NT2/D1 (cell line): ENCODE data around the gene TMX1.

ENCODE experiments used
- DNase-seq: peaks from one replicate; pipeline ENCODE4 v3.0.0-alpha.2; 2011; ENCODE audit warnings: low read depth, low spot score
- H3K27me3 ChIP-seq: 2 replicates; pipeline ENCODE4 v1.6.0; 2011; ENCODE audit warnings: mild to moderate bottlenecking; ENCODE audit not compliant: insufficient read length, insufficient read depth
- H3K36me3 ChIP-seq: 2 replicates; pipeline ENCODE4 v1.6.1; 2011; ENCODE audit warnings: mild to moderate bottlenecking, low read length, mixed read lengths; ENCODE audit not compliant: insufficient read depth, insufficient read length
- H3K4me1 ChIP-seq: 2 replicates; pipeline ENCODE4 v1.5.1; 2011; ENCODE audit not compliant: insufficient read depth, insufficient read length
- H3K4me3 ChIP-seq: 2 replicates; pipeline ENCODE4 v1.5.1; 2011; ENCODE audit warnings: low read depth; ENCODE audit not compliant: insufficient read length
- H3K9ac ChIP-seq: 2 replicates; pipeline ENCODE4 v1.6.0; 2011; ENCODE audit warnings: low read depth; ENCODE audit not compliant: insufficient read length
- H3K9me3 ChIP-seq: 2 replicates; pipeline ENCODE4 v1.5.1; 2011; ENCODE audit warnings: mild to moderate bottlenecking, low read length; ENCODE audit not compliant: insufficient read depth
- SUZ12 ChIP-seq: IDR thresholded peaks from 2 replicates; pipeline ENCODE4 v1.6.1; 2011; ENCODE audit not compliant: insufficient read length, insufficient read depth; ENCODE audit errors: extremely low read depth
- YY1 ChIP-seq: IDR thresholded peaks from 2 replicates; pipeline ENCODE4 v1.6.1; 2011; ENCODE audit not compliant: insufficient read length, insufficient read depth
- ZNF274 ChIP-seq: IDR thresholded peaks from 2 replicates; pipeline ENCODE4 v1.6.1; 2011; ENCODE audit warnings: mild to moderate bottlenecking, low read depth, low read length

TMX1 gene

GRCh38 chr14:51283402-51284085 lies 43.5 kb downstream of the TMX1 start:
- Histone ChIP-seq H3K27me3 (no peaks in the 10 kb centered on the region), H3K9ac (no peak overlapping the region), H3K4me3 (no peak overlapping the region), H3K9me3 (no peaks in the 10 kb centered on the region), H3K4me1 (no peaks in the 10 kb centered on the region), H3K36me3 (no peaks in the 10 kb centered on the region)
- DNase-seq: peak; percentile 49
- no peak for TF ChIP-seq YY1
- no peak for TF ChIP-seq ZNF274
- TF ChIP-seq SUZ12: no peak

- H3K9ac ChIP-seq: no peak overlapping the region
- no peaks in the 10 kb centered on the region for H3K36me3 ChIP-seq
- H3K4me1 ChIP-seq: no peaks in the 10 kb centered on the region
- no peak for TF ChIP-seq SUZ12
- no peak for TF ChIP-seq YY1
- TF ChIP-seq ZNF274: no peak
- H3K4me3 ChIP-seq: no peak overlapping the region
- DNase-seq: no peak
- H3K9me3 ChIP-seq: no peaks in the 10 kb centered on the region
- no peaks in the 10 kb centered on the region for H3K27me3 ChIP-seq
Measured at GRCh38 chr14:51284241-51284640, 44.2 kb downstream of the TMX1 start.

GRCh38 chr14:51285120-51285519 lies 45.1 kb downstream of the TMX1 start:
- H3K36me3 ChIP-seq: no peaks in the 10 kb centered on the region
- no peak for TF ChIP-seq SUZ12
- no peak for DNase-seq

GRCh38 chr14:51289169-51289568 lies 49.1 kb downstream of the TMX1 start:
- Histone ChIP-seq H3K4me3 (no peak overlapping the region), H3K9ac (no peak overlapping the region)
- TF ChIP-seq SUZ12: no peak
- TF ChIP-seq YY1: no peak
- no peak for TF ChIP-seq ZNF274

More at GRCh38 chr14:51285120-51285519, 45.1 kb downstream of the TMX1 start:
- no peaks in the 10 kb centered on the region for H3K27me3 ChIP-seq
- no peak overlapping the region for H3K9ac ChIP-seq
- H3K4me1 ChIP-seq: no peaks in the 10 kb centered on the region
- H3K4me3 ChIP-seq: no peak overlapping the region
- H3K9me3 ChIP-seq: no peaks in the 10 kb centered on the region

GRCh38 chr14:51290132-51290531 lies 50.1 kb downstream of the TMX1 start:
- Histone ChIP-seq H3K27me3 (no peaks in the 10 kb centered on the region), H3K9me3 (no peaks in the 10 kb centered on the region), H3K4me1 (no peaks in the 10 kb centered on the region), H3K9ac (no peak overlapping the region), H3K36me3 (no peaks in the 10 kb centered on the region), H3K4me3 (no peak overlapping the region)
- DNase-seq: no peak
- TF ChIP-seq ZNF274 (no peak), YY1 (no peak), SUZ12 (no peak)

More at GRCh38 chr14:51289169-51289568, 49.1 kb downstream of the TMX1 start:
- H3K4me1 ChIP-seq: no peaks in the 10 kb centered on the region
- no peaks in the 10 kb centered on the region for H3K36me3 ChIP-seq
- no peak for DNase-seq
- H3K27me3 ChIP-seq: no peaks in the 10 kb centered on the region
- no peaks in the 10 kb centered on the region for H3K9me3 ChIP-seq

- no peaks in the 10 kb centered on the region for H3K36me3 ChIP-seq
- H3K27me3 ChIP-seq: no peaks in the 10 kb centered on the region
- DNase-seq: no peak
- no peaks in the 10 kb centered on the region for H3K9me3 ChIP-seq
- H3K4me1 ChIP-seq: no peaks in the 10 kb centered on the region
- H3K9ac ChIP-seq: no peak overlapping the region
- TF ChIP-seq YY1: no peak
- TF ChIP-seq SUZ12: no peak
- no peak for TF ChIP-seq ZNF274
- H3K4me3 ChIP-seq: no peak overlapping the region
Measured at GRCh38 chr14:51291016-51291415, 51.0 kb downstream of the TMX1 start.

GRCh38 chr14:51293149-51293911 lies 53.3 kb downstream of the TMX1 start:
- H3K9ac ChIP-seq: no peak overlapping the region
- DNase-seq: no peak
- no peaks in the 10 kb centered on the region for H3K27me3 ChIP-seq
- no peaks in the 10 kb centered on the region for H3K4me1 ChIP-seq
- TF ChIP-seq ZNF274: no peak
- TF ChIP-seq SUZ12: no peak
- no peak for TF ChIP-seq YY1
- no peaks in the 10 kb centered on the region for H3K9me3 ChIP-seq
- no peak overlapping the region for H3K4me3 ChIP-seq
- H3K36me3 ChIP-seq: no peaks in the 10 kb centered on the region
